WTC11 (cell line): ENCODE results near the gene DEXI. TPM values are rescaled to one million over a fixed set of nuclear protein-coding genes. Genes with fewer than 3 reads are reported as not detected.

Experiments used
- ATAC-seq: fragments of 200-7000 bp; cut with Tn5 transposase; 2 replicates; pipeline ENCODE4 v1.10.0; 2021; ENCODE audit warnings: mild to moderate bottlenecking, moderate library complexity
- CTCF ChIA-PET: fragments of 300-600 bp; sonication (Branson Sonifier 250); formaldehyde crosslinking; loops from one replicate; lab custom pipeline; 2021; ENCODE audit warnings: antibody characterized with exemption; lab: Charles Lee
- POLR2A ChIA-PET: fragments of 350-600 bp; sonication (Branson Sonifier 250); formaldehyde crosslinking; loops from one replicate; lab custom pipeline; 2021; ENCODE audit warnings: antibody characterized with exemption; lab: Charles Lee
- DNase-seq: peaks from one replicate; pipeline ENCODE4 v3.0.0; 2021; ENCODE audit warnings: low spot score
- H3K27ac Mint-ChIP-seq: 2 replicates; pipeline ENCODE4 v1.8.0; 2021; ENCODE audit warnings: mixed read lengths
- H3K27me3 Mint-ChIP-seq: 2 replicates; pipeline ENCODE4 v1.8.0; 2021; ENCODE audit warnings: low read depth, mild to moderate bottlenecking, moderate library complexity, mixed read lengths
- H3K36me3 Mint-ChIP-seq: 2 replicates; pipeline ENCODE4 v1.8.0; 2021; ENCODE audit warnings: mixed read lengths
- H3K4me1 Mint-ChIP-seq: 2 replicates; pipeline ENCODE4 v1.8.0; 2022; ENCODE audit warnings: mixed read lengths
- H3K4me3 Mint-ChIP-seq: 2 replicates; pipeline ENCODE4 v1.8.0; 2021; ENCODE audit warnings: mild to moderate bottlenecking, moderate library complexity, mixed read lengths
- H3K9me3 Mint-ChIP-seq: 2 replicates; pipeline ENCODE4 v1.8.0; 2021; ENCODE audit warnings: mixed read lengths
- CREB1 ChIP-seq: sonication (generic); formaldehyde crosslinking; IDR thresholded peaks from 2 replicates; pipeline ENCODE4 v1.8.0; 2023; ENCODE audit warnings: mild to moderate bottlenecking, missing genetic modification reagents
- CTCF ChIP-seq: fragments of 200-600 bp; IDR thresholded peaks from 2 replicates; pipeline ENCODE4 v1.8.0; 2022; ENCODE audit warnings: antibody characterized with exemption
- EMX1 ChIP-seq: fragments of 250-450 bp; sonication (Bioruptor Pico); IDR thresholded peaks from 2 replicates; pipeline ENCODE4 v1.8.0; 2021; ENCODE audit warnings: mild to moderate bottlenecking
- ESRRA ChIP-seq: sonication (generic); formaldehyde crosslinking; IDR thresholded peaks from 2 replicates; pipeline ENCODE4 v1.8.1; 2022; ENCODE audit warnings: mild to moderate bottlenecking, missing genetic modification reagents, borderline replicate concordance
- ETV6 ChIP-seq: sonication (generic); formaldehyde crosslinking; IDR thresholded peaks from 2 replicates; pipeline ENCODE4 v1.8.1; 2022; ENCODE audit warnings: mild to moderate bottlenecking, missing genetic modification reagents
- FOXP1 ChIP-seq: sonication (generic); formaldehyde crosslinking; IDR thresholded peaks from 2 replicates; pipeline ENCODE4 v1.8.0; 2022; ENCODE audit warnings: missing genetic modification reagents, mild to moderate bottlenecking, moderate library complexity, borderline replicate concordance
- GRHL2 ChIP-seq: fragments of 250-450 bp; sonication (Bioruptor Pico); IDR thresholded peaks from 2 replicates; pipeline ENCODE4 v1.8.0; 2022; ENCODE audit warnings: mild to moderate bottlenecking, moderate library complexity; ENCODE audit not compliant: insufficient replicate concordance, severe bottlenecking
- KAT7 ChIP-seq: sonication (generic); formaldehyde crosslinking; IDR thresholded peaks from 2 replicates; pipeline ENCODE4 v1.8.1; 2023; ENCODE audit warnings: missing genetic modification reagents, mild to moderate bottlenecking, borderline replicate concordance
- PRDM15 ChIP-seq: sonication (generic); formaldehyde crosslinking; IDR thresholded peaks from 2 replicates; pipeline ENCODE4 v1.8.0; 2022; ENCODE audit warnings: missing genetic modification reagents
- RORB ChIP-seq: fragments of 250-450 bp; sonication (Bioruptor Pico); IDR thresholded peaks from 2 replicates; pipeline ENCODE4 v1.9.0; 2021; ENCODE audit warnings: mild to moderate bottlenecking
- SMAD4 ChIP-seq: sonication (generic); formaldehyde crosslinking; IDR thresholded peaks from 2 replicates; pipeline ENCODE4 v1.8.0; 2022; ENCODE audit warnings: mild to moderate bottlenecking, missing genetic modification reagents
- TCF7 ChIP-seq: sonication (generic); formaldehyde crosslinking; IDR thresholded peaks from 2 replicates; pipeline ENCODE4 v1.8.0; 2022; ENCODE audit warnings: mild to moderate bottlenecking, low read depth, missing genetic modification reagents, moderate library complexity
- USF1 ChIP-seq: sonication (generic); formaldehyde crosslinking; IDR thresholded peaks from 2 replicates; pipeline ENCODE4 v1.8.0; 2022; ENCODE audit warnings: mild to moderate bottlenecking, missing genetic modification reagents
- ZMAT4 ChIP-seq: fragments of 250-450 bp; sonication (Bioruptor Pico); IDR thresholded peaks from 2 replicates; pipeline ENCODE4 v1.9.0; 2021; ENCODE audit warnings: mild to moderate bottlenecking
- ZNF232 ChIP-seq: sonication (generic); formaldehyde crosslinking; IDR thresholded peaks from 2 replicates; pipeline ENCODE4 v1.8.0; 2022; ENCODE audit warnings: mild to moderate bottlenecking, missing genetic modification reagents
- ZNF263 ChIP-seq: sonication (generic); formaldehyde crosslinking; IDR thresholded peaks from 2 replicates; pipeline ENCODE4 v1.8.1; 2022; ENCODE audit warnings: low read depth, mild to moderate bottlenecking, moderate library complexity, missing genetic modification reagents
- ZNF396 ChIP-seq: fragments of 250-450 bp; sonication (Bioruptor Pico); IDR thresholded peaks from 2 replicates; pipeline ENCODE4 v1.8.0; 2021; ENCODE audit warnings: mild to moderate bottlenecking, moderate library complexity, borderline replicate concordance
- total RNA-seq: library from RNA; stranded (reverse); gene quantifications from 3 replicates; pipeline ENCODE4 v1.2.3, GENCODE V29; 2021
- TF ChIP-seq, protein P1 (sequence below): fragments of 250-450 bp; sonication (Bioruptor Pico); conservative IDR thresholded peaks from 2 replicates; pipeline ENCODE4 v1.9.0; 2021; ENCODE audit warnings: mild to moderate bottlenecking
- TF ChIP-seq, protein P2 (sequence below): fragments of 250-450 bp; sonication (Bioruptor Pico); IDR thresholded peaks from 2 replicates; pipeline ENCODE4 v1.8.0; 2021; ENCODE audit warnings: mild to moderate bottlenecking

DEXI gene
- total RNA-seq, 1 experiment from 2014 or later: 33.7 TPM

GRCh38 chr16:10885246-10885645 is 57.0 kb downstream of the DEXI start:
- H3K27ac Mint-ChIP-seq: no peak overlapping the region
- H3K27me3 Mint-ChIP-seq: peaks cover 6% of the 10 kb centered on the region
- H3K9me3 Mint-ChIP-seq: no peaks in the 10 kb centered on the region
- TF ChIP-seq RORB (CRISPR knock-in tag): no peak
- no peaks in the 10 kb centered on the region for H3K36me3 Mint-ChIP-seq
- DNase-seq (no peak), ATAC-seq (no peak)
- CTCF ChIA-PET: no interaction called here
- peaks cover 9% of the 10 kb centered on the region for H3K4me1 Mint-ChIP-seq
- POLR2A ChIA-PET: no interaction called here
- no peak overlapping the region for H3K4me3 Mint-ChIP-seq

DNA sequence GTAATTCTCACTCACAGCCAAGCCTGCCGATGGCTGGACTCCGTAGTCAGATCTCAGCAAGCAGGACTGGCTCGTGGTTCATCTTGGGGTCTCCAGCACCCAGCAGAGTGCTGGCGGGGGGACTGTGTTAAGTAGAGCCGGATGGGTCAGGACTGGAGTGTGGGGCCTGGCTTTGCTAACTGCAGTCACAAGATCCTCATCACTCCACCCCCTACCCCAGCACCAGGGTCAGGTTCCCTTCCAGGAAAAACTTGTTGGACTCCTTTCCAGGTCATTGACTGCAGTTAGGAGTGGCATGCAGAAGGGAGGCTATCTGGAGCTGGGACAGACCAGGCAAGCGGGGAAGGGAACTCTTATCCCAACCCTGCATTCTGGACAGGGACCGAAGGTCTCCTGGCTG is 59.3 kb downstream of the DEXI start:
- ATAC-seq: peak; percentile 58
- H3K4me3 Mint-ChIP-seq: no peak overlapping the region

GRCh38 chr16:10881479-10882030 is 60.7 kb downstream of the DEXI start:
- Mint-ChIP-seq H3K27me3 (peaks cover 39% of the 10 kb centered on the region), H3K9me3 (no peaks in the 10 kb centered on the region), H3K4me3 (no peak overlapping the region), H3K4me1 (peaks cover 34% of the 10 kb centered on the region)
- POLR2A ChIA-PET: no interaction called here
- no peak for TF ChIP-seq ZNF396
- TF ChIP-seq ZNF263 (CRISPR knock-in tag): no peak
- no peak for TF ChIP-seq PRDM15
- TF ChIP-seq, protein P1, sequence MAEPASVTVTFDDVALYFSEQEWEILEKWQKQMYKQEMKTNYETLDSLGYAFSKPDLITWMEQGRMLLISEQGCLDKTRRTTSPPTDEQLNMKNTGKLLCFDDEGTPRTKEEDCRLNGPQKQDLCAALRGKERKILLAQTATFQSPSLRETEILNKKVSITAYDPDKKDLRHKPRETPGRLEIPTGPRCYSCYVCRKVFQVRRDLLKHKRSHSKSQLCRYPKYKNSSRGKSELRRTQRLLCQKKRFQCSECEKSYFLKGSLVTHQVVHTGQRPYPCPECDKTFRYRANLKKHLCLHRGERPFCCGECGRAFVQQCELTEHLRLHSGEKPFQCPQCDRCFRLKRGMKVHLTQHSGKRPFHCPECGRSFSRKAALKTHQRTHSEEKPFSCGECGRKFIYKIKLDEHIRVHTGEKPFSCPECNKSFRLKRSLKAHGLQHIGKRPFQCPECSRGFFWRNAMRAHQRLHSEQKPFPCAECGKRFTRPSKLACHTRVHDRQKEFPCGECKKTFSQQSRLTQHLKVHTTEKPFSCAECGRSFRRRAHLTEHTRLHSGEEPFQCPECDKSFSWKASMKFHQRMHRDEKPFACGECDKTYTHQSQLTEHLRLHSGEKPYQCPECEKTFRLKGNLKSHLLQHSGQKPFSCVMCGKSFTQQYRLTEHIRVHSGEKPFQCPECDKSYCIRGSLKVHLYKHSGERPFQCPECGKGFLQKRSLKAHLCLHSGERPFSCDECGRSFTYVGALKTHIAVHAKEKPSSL (CRISPR knock-in tag): no peak
- no peak for TF ChIP-seq ETV6
- no peak for TF ChIP-seq KAT7 (CRISPR knock-in tag)
- no peak for TF ChIP-seq FOXP1 (CRISPR knock-in tag)
- TF ChIP-seq SMAD4 (CRISPR knock-in tag): no peak
- no peak for TF ChIP-seq GRHL2 (CRISPR knock-in tag)
- no peak for TF ChIP-seq CTCF
- TF ChIP-seq, protein P2, sequence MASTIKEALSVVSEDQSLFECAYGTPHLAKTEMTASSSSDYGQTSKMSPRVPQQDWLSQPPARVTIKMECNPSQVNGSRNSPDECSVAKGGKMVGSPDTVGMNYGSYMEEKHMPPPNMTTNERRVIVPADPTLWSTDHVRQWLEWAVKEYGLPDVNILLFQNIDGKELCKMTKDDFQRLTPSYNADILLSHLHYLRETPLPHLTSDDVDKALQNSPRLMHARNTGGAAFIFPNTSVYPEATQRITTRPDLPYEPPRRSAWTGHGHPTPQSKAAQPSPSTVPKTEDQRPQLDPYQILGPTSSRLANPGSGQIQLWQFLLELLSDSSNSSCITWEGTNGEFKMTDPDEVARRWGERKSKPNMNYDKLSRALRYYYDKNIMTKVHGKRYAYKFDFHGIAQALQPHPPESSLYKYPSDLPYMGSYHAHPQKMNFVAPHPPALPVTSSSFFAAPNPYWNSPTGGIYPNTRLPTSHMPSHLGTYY (CRISPR knock-in tag): no peak
- TF ChIP-seq TCF7: no peak
- no peak for TF ChIP-seq USF1 (CRISPR knock-in tag)
- TF ChIP-seq ZNF232 (CRISPR knock-in tag): no peak
- TF ChIP-seq CREB1 (CRISPR knock-in tag): no peak
- no peak for TF ChIP-seq ESRRA (CRISPR knock-in tag)
- TF ChIP-seq, all 79 proteins: peak for 0
- DNase-seq (no peak), ATAC-seq (no peak)
- CTCF ChIA-PET: no interaction called here
- H3K36me3 Mint-ChIP-seq: no peaks in the 10 kb centered on the region
- no peak overlapping the region for H3K27ac Mint-ChIP-seq

More for the DNA sequence above, 59.3 kb downstream of the DEXI start:
- POLR2A ChIA-PET: no interaction called here
- Mint-ChIP-seq H3K4me1 (peaks cover 20% of the 10 kb centered on the region), H3K36me3 (no peaks in the 10 kb centered on the region), H3K9me3 (no peaks in the 10 kb centered on the region), H3K27ac (no peak overlapping the region), H3K27me3 (peaks cover 29% of the 10 kb centered on the region)
- no peak for DNase-seq
- TF ChIP-seq, protein P2 (CRISPR knock-in tag): no peak
- TF ChIP-seq EMX1: no peak
- no peak for TF ChIP-seq ZMAT4 (CRISPR knock-in tag)
- no peak for TF ChIP-seq GRHL2 (CRISPR knock-in tag)
- CTCF ChIA-PET: interaction anchor here (1.9 kb wide), 1 partner anchor 36 kb away, joined by 13 read pairs; no protein-coding TSS in a partner anchor
